HG02884 (cell line): ENCODE results near the gene PDE6H.

Experiments
- ATAC-seq: cut with Tn5 transposase; IDR thresholded peaks from one replicate; pipeline ENCODE4 v1.9.1; 2021; ENCODE audit warnings: mild to moderate bottlenecking, moderate library complexity; ENCODE audit not compliant: unreplicated experiment

Gene PDE6H

GRCh38 chr12:14972816-14973215, at the start of gene PDE6H:
TSS of gene PDE6H (plus strand) at chr12:14973042. CDS start at chr12:14978013, 4,971 bp downstream.
- ATAC-seq: no peak

GRCh38 chr12:14923944-14924343, 48.9 kb upstream of the PDE6H start:
- no peak for ATAC-seq

GRCh38 chr12:14924541-14924940, 48.3 kb upstream of the PDE6H start:
- ATAC-seq: no peak

GRCh38 chr12:14927267-14927666, 45.6 kb upstream of the PDE6H start:
- ATAC-seq: no peak

GRCh38 chr12:14928931-14929330, 43.9 kb upstream of the PDE6H start:
- ATAC-seq: no peak

- no peak for ATAC-seq
Observed at GRCh38 chr12:14930299-14930698, 42.5 kb upstream of the PDE6H start.

- no peak for ATAC-seq
Observed at GRCh38 chr12:14931359-14931758, 41.5 kb upstream of the PDE6H start.

GRCh38 chr12:14931791-14932560, 40.9 kb upstream of the PDE6H start:
- no peak for ATAC-seq

GRCh38 chr12:14934511-14934910, 38.3 kb upstream of the PDE6H start:
- ATAC-seq: no peak

- ATAC-seq: no peak
Observed at GRCh38 chr12:14935031-14935430, 37.8 kb upstream of the PDE6H start.

- no peak for ATAC-seq
Observed at GRCh38 chr12:14936224-14936861, 36.5 kb upstream of the PDE6H start.

GRCh38 chr12:14937014-14937413, 35.8 kb upstream of the PDE6H start:
- no peak for ATAC-seq

- ATAC-seq: peak; percentile 46
Observed at GRCh38 chr12:14937689-14938088, 35.2 kb upstream of the PDE6H start.

- ATAC-seq: no peak
Observed at GRCh38 chr12:14938301-14938700, 34.5 kb upstream of the PDE6H start, which contains the start of gene ERP27. TSS of gene ERP27 (minus strand) at chr12:14938537. CDS start at chr12:14938508, 29 bp downstream.

- ATAC-seq: no peak
Observed at GRCh38 chr12:14941369-14941768, 31.5 kb upstream of the PDE6H start.

GRCh38 chr12:14942196-14942931, 30.5 kb upstream of the PDE6H start:
- ATAC-seq: no peak

- ATAC-seq: no peak
Observed at GRCh38 chr12:14946162-14946561, 26.7 kb upstream of the PDE6H start.

GRCh38 chr12:14946861-14947260, 26.0 kb upstream of the PDE6H start:
- ATAC-seq: no peak

- peak; percentile 83 for ATAC-seq
Observed at GRCh38 chr12:14948672-14949071, 24.2 kb upstream of the PDE6H start.

GRCh38 chr12:14949631-14950030, 23.2 kb upstream of the PDE6H start:
- no peak for ATAC-seq

GRCh38 chr12:14950421-14950820, 22.4 kb upstream of the PDE6H start:
- ATAC-seq: peak; percentile 27
